ENCODE data around the gene STRN.
A peak's percentile ranks its signal among the peaks of the same experiment; 100 is the strongest.
"Not testable (repeated sequence)": the region's sequence is repeated elsewhere in the genome, so short reads cannot be mapped to it uniquely, and the experiment has no call there.

STRN gene

DNA sequence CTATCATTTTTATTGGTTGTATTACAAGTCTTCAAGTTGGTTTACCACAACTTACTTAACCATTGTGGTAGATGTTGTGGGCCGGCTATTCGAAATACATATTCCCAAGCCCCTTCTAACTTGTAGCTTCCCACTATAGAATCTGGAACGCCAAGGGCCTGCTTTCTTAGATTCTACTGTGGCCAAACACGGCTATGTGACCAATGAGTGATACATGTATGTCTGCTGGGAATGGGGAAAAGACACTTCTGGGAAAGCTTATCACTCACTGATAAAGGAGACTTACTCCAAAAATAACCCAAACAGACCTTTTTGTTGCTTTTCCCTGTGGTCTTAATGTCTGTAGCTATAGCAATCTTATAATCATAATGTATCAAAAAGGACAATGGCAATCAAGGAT is 24.5 kb downstream of the STRN start:
- TF ChIP-seq SNAI2 (CRISPR knock-in tag; IDR thresholded peaks at IDR 0.05) (no peak), ZNF70 (CRISPR knock-in tag; IDR thresholded peaks at IDR 0.05) (no peak), OSR1 (CRISPR knock-in tag; IDR thresholded peaks at IDR 0.05) (no peak), TOX (CRISPR knock-in tag; IDR thresholded peaks at IDR 0.05; ENCODE audit: borderline replicate concordance) (no peak), ZNF565 (CRISPR knock-in tag; conservative IDR thresholded peaks at IDR 0.05; ENCODE audit: low read depth) (no peak), ZNF8 (CRISPR knock-in tag; IDR thresholded peaks at IDR 0.05) (no peak), ZFP3 (CRISPR knock-in tag; IDR thresholded peaks at IDR 0.05) (no peak)
- TF ChIP-seq, protein P1, sequence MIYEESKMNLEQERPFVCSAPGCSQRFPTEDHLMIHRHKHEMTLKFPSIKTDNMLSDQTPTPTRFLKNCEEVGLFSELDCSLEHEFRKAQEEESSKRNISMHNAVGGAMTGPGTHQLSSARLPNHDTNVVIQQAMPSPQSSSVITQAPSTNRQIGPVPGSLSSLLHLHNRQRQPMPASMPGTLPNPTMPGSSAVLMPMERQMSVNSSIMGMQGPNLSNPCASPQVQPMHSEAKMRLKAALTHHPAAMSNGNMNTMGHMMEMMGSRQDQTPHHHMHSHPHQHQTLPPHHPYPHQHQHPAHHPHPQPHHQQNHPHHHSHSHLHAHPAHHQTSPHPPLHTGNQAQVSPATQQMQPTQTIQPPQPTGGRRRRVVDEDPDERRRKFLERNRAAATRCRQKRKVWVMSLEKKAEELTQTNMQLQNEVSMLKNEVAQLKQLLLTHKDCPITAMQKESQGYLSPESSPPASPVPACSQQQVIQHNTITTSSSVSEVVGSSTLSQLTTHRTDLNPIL (CRISPR knock-in tag; IDR thresholded peaks at IDR 0.05; ENCODE audit: low read depth): no peak
- TF ChIP-seq, protein P2, sequence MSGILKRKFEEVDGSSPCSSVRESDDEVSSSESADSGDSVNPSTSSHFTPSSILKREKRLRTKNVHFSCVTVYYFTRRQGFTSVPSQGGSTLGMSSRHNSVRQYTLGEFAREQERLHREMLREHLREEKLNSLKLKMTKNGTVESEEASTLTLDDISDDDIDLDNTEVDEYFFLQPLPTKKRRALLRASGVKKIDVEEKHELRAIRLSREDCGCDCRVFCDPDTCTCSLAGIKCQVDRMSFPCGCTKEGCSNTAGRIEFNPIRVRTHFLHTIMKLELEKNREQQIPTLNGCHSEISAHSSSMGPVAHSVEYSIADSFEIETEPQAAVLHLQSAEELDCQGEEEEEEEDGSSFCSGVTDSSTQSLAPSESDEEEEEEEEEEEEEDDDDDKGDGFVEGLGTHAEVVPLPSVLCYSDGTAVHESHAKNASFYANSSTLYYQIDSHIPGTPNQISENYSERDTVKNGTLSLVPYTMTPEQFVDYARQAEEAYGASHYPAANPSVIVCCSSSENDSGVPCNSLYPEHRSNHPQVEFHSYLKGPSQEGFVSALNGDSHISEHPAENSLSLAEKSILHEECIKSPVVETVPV (CRISPR knock-in tag; IDR thresholded peaks at IDR 0.05): no peak
- ATAC-seq: no peak

DNA sequence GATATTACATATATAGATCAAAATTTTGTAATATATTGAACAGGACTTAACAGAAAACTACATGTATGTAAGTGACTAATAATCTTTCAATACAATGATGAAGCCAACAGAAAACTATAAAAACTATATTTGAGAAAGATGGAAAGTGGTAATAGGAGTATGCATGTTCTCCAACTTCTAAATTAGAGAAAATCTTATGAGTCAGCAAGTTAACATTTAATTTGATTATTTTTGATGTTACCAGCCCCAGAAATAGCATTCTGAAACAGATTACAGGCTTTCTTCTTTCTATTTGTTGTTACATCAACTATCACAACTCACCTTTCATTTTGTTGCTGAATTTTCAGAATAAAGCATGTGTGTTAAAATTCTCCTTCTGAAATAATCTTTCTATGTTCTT is 29.8 kb downstream of the STRN start:
- not testable (repeated sequence) for ATAC-seq

DNA sequence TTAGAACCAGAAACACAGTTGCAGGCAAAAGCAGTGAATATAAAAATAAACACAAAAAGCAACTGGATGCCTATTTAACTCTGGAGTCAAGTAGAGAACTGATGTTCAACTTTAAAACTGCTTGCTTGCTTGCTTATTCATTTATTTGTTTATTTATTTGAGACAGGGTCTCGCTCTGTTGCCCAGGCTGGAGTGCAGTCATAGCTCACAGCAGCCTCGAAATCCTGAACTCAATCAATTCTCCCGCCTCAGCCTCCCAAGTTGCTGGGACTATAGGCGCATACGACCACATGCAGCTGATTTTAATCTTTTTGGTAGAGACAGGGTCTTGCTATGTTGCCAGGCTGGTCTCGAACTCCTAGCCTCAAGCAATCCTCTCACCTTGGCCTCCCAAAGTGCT is 34.6 kb downstream of the STRN start:
- not testable (repeated sequence) for ATAC-seq

DNA sequence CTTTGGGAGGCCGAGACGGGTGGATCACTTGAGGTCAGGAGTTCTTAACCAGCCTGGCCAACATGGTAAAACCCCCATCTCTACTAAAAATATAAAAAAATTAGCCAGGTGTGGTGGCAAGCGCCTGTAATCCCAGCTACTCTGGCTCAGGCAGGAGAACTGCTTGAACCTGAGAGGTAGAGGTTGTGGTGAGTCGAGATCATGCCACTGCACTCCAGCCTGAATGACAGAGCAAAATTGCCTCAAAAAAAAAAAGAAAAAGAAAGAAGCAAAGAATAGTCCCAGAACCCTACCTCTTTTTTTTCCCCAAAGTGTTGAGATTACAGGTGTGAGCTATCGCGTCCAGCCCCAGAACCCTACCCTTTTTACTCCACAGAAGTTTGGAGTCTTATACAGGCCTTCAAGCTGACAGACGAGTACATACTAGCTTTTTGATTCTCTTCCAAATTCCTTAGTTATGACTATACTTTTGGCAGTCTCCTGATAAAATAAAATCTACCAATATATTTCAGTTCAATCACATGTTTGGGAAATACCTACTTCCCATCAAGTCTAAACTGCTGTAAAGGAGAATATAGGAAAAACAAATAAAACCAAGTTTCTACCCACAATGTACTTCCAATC is 35.4 kb downstream of the STRN start:
- ATAC-seq: not testable (repeated sequence)

DNA sequence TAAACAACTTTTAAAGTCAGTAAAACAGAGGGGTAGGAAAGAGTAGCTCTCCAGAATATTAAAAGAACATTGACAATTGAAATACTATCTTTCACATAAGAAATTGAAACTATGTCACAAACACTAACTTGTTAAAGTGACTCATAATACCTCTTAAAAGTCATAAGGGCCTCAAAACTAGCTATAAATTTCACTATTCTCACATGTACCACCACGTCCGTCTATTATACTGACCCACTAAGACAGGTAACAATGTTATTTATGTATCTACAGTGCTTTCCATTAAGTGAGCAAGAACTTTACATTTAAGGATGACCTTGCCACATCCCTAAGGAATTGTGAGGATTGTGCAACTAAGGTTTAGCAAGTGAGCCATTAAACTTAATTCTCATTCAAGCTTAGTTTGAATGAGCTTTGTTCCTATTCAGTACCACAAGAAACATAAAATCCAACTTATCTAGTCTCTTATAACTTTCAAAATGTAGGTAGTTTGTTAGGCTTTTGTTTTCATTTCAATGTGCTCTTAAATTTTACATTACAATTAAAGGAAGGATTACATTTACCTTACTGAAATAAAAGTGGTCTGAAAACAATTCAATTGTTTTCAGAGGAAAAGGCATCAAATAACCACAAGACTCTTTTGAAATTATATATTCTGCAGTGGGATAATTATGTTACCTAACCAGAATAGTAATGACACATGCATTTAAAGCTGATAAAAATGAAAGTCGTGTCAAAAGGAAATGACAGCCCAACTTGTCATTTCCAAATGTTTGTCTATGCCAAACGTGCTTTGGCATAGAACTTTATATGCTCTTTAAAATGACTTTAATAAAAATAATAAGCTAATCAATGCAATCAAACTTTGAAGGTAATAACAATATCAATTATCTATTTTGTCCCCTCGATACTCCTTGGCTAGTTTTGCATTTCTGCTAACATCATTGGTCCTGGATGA is 39.9 kb downstream of the STRN start:
- ATAC-seq: not testable (repeated sequence)
- peak; percentile 8; the same call in 1 of the 2 replicates for TF ChIP-seq ISL1 (CRISPR knock-in tag; IDR thresholded peaks at IDR 0.05)

DNA sequence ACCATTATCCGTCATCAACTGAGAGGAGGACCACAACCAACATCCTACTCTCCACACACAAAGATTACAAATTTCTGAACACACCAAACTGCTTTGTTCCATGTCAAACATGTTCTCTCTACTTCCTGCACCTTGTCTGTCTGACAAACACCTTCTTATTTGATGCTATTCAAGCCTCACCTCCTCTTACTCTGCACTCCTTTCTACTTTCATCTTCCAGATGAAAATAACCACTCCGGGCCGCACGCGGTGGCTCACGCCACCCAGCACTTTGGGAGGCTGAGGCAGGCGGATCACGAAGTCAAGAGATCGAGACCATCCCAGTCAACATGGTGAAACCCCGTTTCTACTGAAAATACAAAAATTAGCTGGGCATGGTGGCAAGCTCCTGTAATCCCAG is 43.7 kb downstream of the STRN start:
- not testable (repeated sequence) for ATAC-seq

DNA sequence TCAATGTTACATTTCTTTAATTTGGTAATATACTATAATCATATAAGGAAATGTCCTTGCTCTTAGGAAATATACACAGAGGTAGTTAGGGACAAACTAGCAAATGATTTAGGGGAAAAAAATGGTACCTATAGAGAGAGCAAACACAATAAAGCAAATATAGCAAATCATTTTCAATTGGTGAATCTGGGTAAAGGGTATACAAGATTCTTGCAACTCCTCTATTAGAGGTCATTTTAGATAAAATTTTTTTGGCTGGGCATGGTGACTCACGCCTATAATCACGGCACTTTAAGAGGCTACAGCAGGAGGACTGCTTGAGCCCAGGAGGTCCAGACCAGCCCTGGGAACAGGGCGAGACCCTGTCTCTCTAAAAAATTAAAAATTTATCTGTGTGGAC is 44.4 kb downstream of the STRN start:
- TF ChIP-seq SNAI2 (CRISPR knock-in tag; IDR thresholded peaks at IDR 0.05): no peak
- TF ChIP-seq, protein P3, sequence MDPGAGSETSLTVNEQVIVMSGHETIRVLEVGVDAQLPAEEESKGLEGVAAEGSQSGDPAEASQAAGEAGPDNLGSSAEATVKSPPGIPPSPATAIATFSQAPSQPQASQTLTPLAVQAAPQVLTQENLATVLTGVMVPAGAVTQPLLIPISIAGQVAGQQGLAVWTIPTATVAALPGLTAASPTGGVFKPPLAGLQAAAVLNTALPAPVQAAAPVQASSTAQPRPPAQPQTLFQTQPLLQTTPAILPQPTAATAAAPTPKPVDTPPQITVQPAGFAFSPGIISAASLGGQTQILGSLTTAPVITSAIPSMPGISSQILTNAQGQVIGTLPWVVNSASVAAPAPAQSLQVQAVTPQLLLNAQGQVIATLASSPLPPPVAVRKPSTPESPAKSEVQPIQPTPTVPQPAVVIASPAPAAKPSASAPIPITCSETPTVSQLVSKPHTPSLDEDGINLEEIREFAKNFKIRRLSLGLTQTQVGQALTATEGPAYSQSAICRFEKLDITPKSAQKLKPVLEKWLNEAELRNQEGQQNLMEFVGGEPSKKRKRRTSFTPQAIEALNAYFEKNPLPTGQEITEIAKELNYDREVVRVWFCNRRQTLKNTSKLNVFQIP (CRISPR knock-in tag; IDR thresholded peaks at IDR 0.05; ENCODE audit: borderline replicate concordance, low read depth): no peak
- no peak for TF ChIP-seq CSDC2 (CRISPR knock-in tag; IDR thresholded peaks at IDR 0.05)
- ATAC-seq: no peak

DNA sequence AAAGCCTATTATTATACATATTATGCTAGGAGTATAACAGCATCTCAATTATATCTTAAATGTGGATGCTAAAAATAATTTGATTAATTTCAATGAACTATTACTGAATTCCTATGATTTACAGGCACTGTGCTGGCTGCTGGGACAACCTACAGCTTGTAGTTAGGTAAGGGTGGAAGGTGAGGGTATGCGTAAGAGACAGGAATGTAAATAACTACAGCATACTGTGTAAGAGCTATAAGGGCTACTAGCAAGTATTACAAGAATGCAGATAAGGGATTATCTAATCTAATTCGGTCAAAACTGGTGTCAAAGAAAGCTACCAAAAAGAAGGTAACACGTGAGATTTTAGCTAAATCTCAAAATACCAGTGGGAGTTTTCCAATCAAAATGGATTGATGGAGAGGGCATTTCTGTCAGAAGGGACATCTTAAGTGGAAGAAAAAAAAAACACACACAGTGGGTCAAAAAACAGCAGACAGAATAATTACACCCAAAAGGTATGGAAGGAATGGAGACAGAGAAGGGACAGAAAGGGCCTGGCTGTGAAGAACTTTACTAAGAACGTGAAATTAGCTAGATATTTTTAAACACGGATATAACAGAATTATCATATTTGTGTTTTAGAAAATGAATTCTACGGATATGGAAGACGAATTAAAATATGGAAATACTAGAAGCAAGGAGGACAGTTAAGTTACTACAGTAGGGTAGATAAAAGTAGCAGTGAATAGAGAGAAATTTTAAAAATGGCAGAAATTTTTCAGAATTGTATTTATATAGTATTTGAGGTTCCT is 47.1 kb downstream of the STRN start:
- no peak for ATAC-seq
- TF ChIP-seq BACH2 (CRISPR knock-in tag; IDR thresholded peaks at IDR 0.05; ENCODE audit: borderline replicate concordance) (no peak), PPARA (CRISPR knock-in tag; IDR thresholded peaks at IDR 0.05; ENCODE audit: borderline replicate concordance) (no peak)
